Renal cortical epithelial cell (primary cell): ENCODE data around the gene SLC2A4. TPM values are rescaled to one million over a fixed set of nuclear protein-coding genes. Genes with fewer than 3 reads are reported as not detected.

Source experiments
- DNase-seq: peaks from one replicate; pipeline ENCODE4 v3.0.0-alpha.2; 2011; ENCODE audit warnings: low read depth
- total RNA-seq: library from RNA; depleted of rRNA; stranded (reverse); fragments of >200 nt; gene quantifications from 2 replicates; pipeline ENCODE4 v1.2.3, GENCODE V29; 2014

Gene SLC2A4
- total RNA-seq, 1 donor from 2014 or later, result 0.30 TPM

GRCh38 chr17:7266784-7267183 is 14.7 kb upstream of the SLC2A4 start:
- no peak for DNase-seq

GRCh38 chr17:7279448-7279847 is 2.1 kb upstream of the SLC2A4 start:
- DNase-seq, result no peak

- peak; percentile 66 for DNase-seq
Observed at GRCh38 chr17:7280519-7281073, 922 bp upstream of the SLC2A4 start.

- no peak for DNase-seq
Observed at GRCh38 chr17:7281953-7282751, 634 bp downstream of the SLC2A4 start.

- DNase-seq, result no peak
Observed at GRCh38 chr17:7282752-7283321, 1.3 kb downstream of the SLC2A4 start.

GRCh38 chr17:7283471-7284216 is 2.1 kb downstream of the SLC2A4 start:
- DNase-seq, result no peak

GRCh38 chr17:7284911-7285310 is 3.4 kb downstream of the SLC2A4 start:
- no peak for DNase-seq

GRCh38 chr17:7285679-7286078 is 4.2 kb downstream of the SLC2A4 start:
- DNase-seq, result no peak

GRCh38 chr17:7289256-7290032 is 7.9 kb downstream of the SLC2A4 start:
- DNase-seq, result no peak

GRCh38 chr17:7290166-7290565 is 8.6 kb downstream of the SLC2A4 start:
- no peak for DNase-seq

GRCh38 chr17:7290685-7291084 is 9.2 kb downstream of the SLC2A4 start:
- DNase-seq, result no peak

GRCh38 chr17:7292194-7292593 is 10.7 kb downstream of the SLC2A4 start:
- no peak for DNase-seq

- DNase-seq, result no peak
Observed at GRCh38 chr17:7292729-7293128, 11.2 kb downstream of the SLC2A4 start.

GRCh38 chr17:7293159-7293558 is 11.6 kb downstream of the SLC2A4 start:
- DNase-seq, result peak; percentile 76

GRCh38 chr17:7293816-7294613 is 12.5 kb downstream of the SLC2A4 start:
- no peak for DNase-seq

- DNase-seq, result no peak
Observed at GRCh38 chr17:7294614-7295153, 13.2 kb downstream of the SLC2A4 start, which contains the start of gene YBX2. Gene YBX2, minus strand, starts transcription at chr17:7294639. Its CDS starts 139 bp downstream, at chr17:7294500.

- no peak for DNase-seq
Observed at GRCh38 chr17:7295230-7296180, 14.0 kb downstream of the SLC2A4 start.

- peak; percentile 37 for DNase-seq
Observed at GRCh38 chr17:7296189-7296861, 14.8 kb downstream of the SLC2A4 start.

- DNase-seq, result no peak
Observed at GRCh38 chr17:7304179-7304578, 22.7 kb downstream of the SLC2A4 start.
